GM23338 (cell line): ENCODE data around the gene DYNLT3.

Experiments used
- CTCF ChIP-seq, 2 experiments: fragments of 200-600 bp in 1 of 2; sonication (generic) in 1 of 2; conservative IDR thresholded peaks; 2 replicates each; pipeline versions ENCODE4 v1.5.1 to v1.6.1; 2016 to 2017; ENCODE audit warnings: antibody characterized with exemption in 2 of 2, low read depth in 2 of 2, mild to moderate bottlenecking in 2 of 2, moderate library complexity in 1 of 2
- EZH2 ChIP-seq: fragments of 200-600 bp; sonication (generic); IDR thresholded peaks from one replicate; pipeline ENCODE4 v1.8.0; 2017; ENCODE audit warnings: antibody characterized with exemption, mild to moderate bottlenecking, low read depth; ENCODE audit not compliant: unreplicated experiment
- POLR2AphosphoS5 ChIP-seq: IDR thresholded peaks from 2 replicates; pipeline ENCODE4 v1.6.1; 2016; ENCODE audit warnings: antibody characterized with exemption, low read depth

GRCh38 chrX:37817579-37817978 is 29.8 kb downstream of the DYNLT3 start:
- TF ChIP-seq CTCF (conservative IDR thresholded peaks at IDR 0.05; ENCODE audit: low read depth in 2 of 2) = no peak
- TF ChIP-seq EZH2 = no peak
- no peak for TF ChIP-seq POLR2AphosphoS5
